Naive thymus-derived CD8-positive, alpha-beta T cell (primary cell): ENCODE results near the gene ABCA13. TPM values are rescaled to one million over a fixed set of nuclear protein-coding genes. Genes with fewer than 3 reads are reported as not detected.

Experiments
- ATAC-seq, 2 donors: fragments of 150-1000 bp; cut with Tn5 transposase in 1 of 2; sonication (Bioruptor Pico), chemical (Tn5 transposase) in 1 of 2; 1 replicate in 1 of 2; 2 replicates in 1 of 2; pipeline ENCODE4 v1.10.0; 2021; ENCODE audit warnings: mild to moderate bottlenecking in 2 of 2, moderate library complexity in 2 of 2
- POLR2A ChIA-PET: fragments of 350-600 bp; sonication (Branson Sonifier 250); formaldehyde crosslinking; loops from one replicate; lab custom pipeline; 2021; ENCODE audit warnings: antibody characterized with exemption; lab: Charles Lee
- DNase-seq, 10 donors: peaks; one replicate each; pipeline versions ENCODE4 v3.0.0 to v3.0.0-alpha.2; 2020 to 2022
- H3K27ac Mint-ChIP-seq, 10 donors: one replicate each; pipeline ENCODE4 v1.8.0; 2020 to 2022; ENCODE audit warnings: mild to moderate bottlenecking in 10 of 10, mixed read lengths in 10 of 10, moderate library complexity in 4 of 10, inconsistent platforms in 1 of 10
- H3K27me3 Mint-ChIP-seq, 5 donors: one replicate each; pipeline ENCODE4 v1.8.0; 2021 to 2022; ENCODE audit warnings: mixed read lengths in 5 of 5
- H3K36me3 Mint-ChIP-seq, 3 donors: one replicate each; pipeline ENCODE4 v1.8.0; 2020 to 2022; ENCODE audit warnings: mixed read lengths in 3 of 3, mild to moderate bottlenecking in 2 of 3, inconsistent platforms in 1 of 3
- H3K4me1 Mint-ChIP-seq, 4 donors: one replicate each; pipeline ENCODE4 v1.8.0; 2021 to 2022; ENCODE audit warnings: mixed read lengths in 4 of 4
- H3K4me3 Mint-ChIP-seq, 10 donors: one replicate each; pipeline ENCODE4 v1.8.0; 2020 to 2022; ENCODE audit warnings: mild to moderate bottlenecking in 10 of 10, mixed read lengths in 10 of 10, moderate library complexity in 6 of 10, inconsistent platforms in 1 of 10
- H3K9me3 Mint-ChIP-seq, 9 donors: one replicate each; pipeline ENCODE4 v1.8.0; 2020 to 2022; ENCODE audit warnings: mixed read lengths in 9 of 9, mild to moderate bottlenecking in 3 of 9, inconsistent platforms in 1 of 9, moderate library complexity in 1 of 9
- polyA plus RNA-seq, 3 donors: library from polyadenylated mRNA; unstranded; fragments of 300-500 nt; fragmentation: Illumina TruSeq; gene quantifications; one replicate each; pipeline ENCODE4 v1.2.3, GENCODE V29; 2021
- total RNA-seq, 8 experiments: library from RNA in 2 of 8; stranded (reverse) in 2 of 8; gene quantifications; one replicate each; pipeline ENCODE4 v1.2.3 and lab custom pipeline; 2021 to 2026

The ABCA13 gene
- total and polyA plus RNA-seq, 5 experiments from 2014 or later: not detected

GRCh38 chr7:48505051-48505450 lies 333.8 kb downstream of the ABCA13 start:
- H3K4me3 Mint-ChIP-seq: no peak overlapping the region
- DNase-seq: no peak
- H3K27ac Mint-ChIP-seq: no peak overlapping the region
- H3K9me3 Mint-ChIP-seq: peaks cover 0 to 2% (median 0%) of the 10 kb centered on the region in 9 donors
- H3K36me3 Mint-ChIP-seq: no peaks in the 10 kb centered on the region
- POLR2A ChIA-PET: no interaction called here
- peaks cover 0 to 1% (median 0%) of the 10 kb centered on the region in 5 donors for H3K27me3 Mint-ChIP-seq
- peaks cover 0 to 1% (median 0%) of the 10 kb centered on the region in 4 donors for H3K4me1 Mint-ChIP-seq
- no peak for ATAC-seq

- H3K36me3 Mint-ChIP-seq: no peaks in the 10 kb centered on the region
- peaks cover 0 to 1% (median 0%) of the 10 kb centered on the region in 5 donors for H3K27me3 Mint-ChIP-seq
- POLR2A ChIA-PET: no interaction called here
- no peak overlapping the region for H3K27ac Mint-ChIP-seq
- H3K4me1 Mint-ChIP-seq: peaks cover 0 to 1% (median 0%) of the 10 kb centered on the region in 4 donors
- ATAC-seq (no peak), DNase-seq (no peak)
- H3K4me3 Mint-ChIP-seq: no peak overlapping the region
- peaks cover 0 to 4% (median 0%) of the 10 kb centered on the region in 9 donors for H3K9me3 Mint-ChIP-seq
Measured at GRCh38 chr7:48505466-48505865, 334.2 kb downstream of the ABCA13 start.

GRCh38 chr7:48506569-48506968 lies 335.3 kb downstream of the ABCA13 start:
- no peak for DNase-seq
- Mint-ChIP-seq H3K4me3 (no peak overlapping the region), H3K27me3 (no peaks in the 10 kb centered on the region), H3K9me3 (peaks cover 0 to 4% (median 0%) of the 10 kb centered on the region in 9 donors), H3K36me3 (no peaks in the 10 kb centered on the region), H3K4me1 (peaks cover 0 to 1% (median 0%) of the 10 kb centered on the region in 4 donors), H3K27ac (no peak overlapping the region)
- no peak for ATAC-seq
- POLR2A ChIA-PET: no interaction called here

GRCh38 chr7:48511080-48511479 lies 339.8 kb downstream of the ABCA13 start:
- H3K9me3 Mint-ChIP-seq: peaks cover 0 to 4% (median 0%) of the 10 kb centered on the region in 9 donors
- H3K4me3 Mint-ChIP-seq: no peak overlapping the region
- H3K27ac Mint-ChIP-seq: no peak overlapping the region

GRCh38 chr7:48512892-48513291 lies 341.6 kb downstream of the ABCA13 start:
- ATAC-seq: no peak
- Mint-ChIP-seq H3K9me3 (peaks cover 0 to 9% (median 0%) of the 10 kb centered on the region in 9 donors), H3K36me3 (no peaks in the 10 kb centered on the region), H3K27ac (no peak overlapping the region), H3K27me3 (no peaks in the 10 kb centered on the region), H3K4me1 (no peaks in the 10 kb centered on the region), H3K4me3 (no peak overlapping the region)
- POLR2A ChIA-PET: no interaction called here
- no peak for DNase-seq

More at GRCh38 chr7:48511080-48511479, 339.8 kb downstream of the ABCA13 start:
- DNase-seq: no peak
- Mint-ChIP-seq H3K27me3 (no peaks in the 10 kb centered on the region), H3K36me3 (no peaks in the 10 kb centered on the region), H3K4me1 (no peaks in the 10 kb centered on the region)
- ATAC-seq: no peak
- POLR2A ChIA-PET: no interaction called here

GRCh38 chr7:48515171-48515570 lies 343.9 kb downstream of the ABCA13 start:
- no peak overlapping the region for H3K4me3 Mint-ChIP-seq
- no peaks in the 10 kb centered on the region for H3K36me3 Mint-ChIP-seq
- H3K4me1 Mint-ChIP-seq: no peaks in the 10 kb centered on the region
- DNase-seq (no peak), ATAC-seq (no peak)
- POLR2A ChIA-PET: no interaction called here
- H3K27me3 Mint-ChIP-seq: peaks cover 0 to 2% (median 0%) of the 10 kb centered on the region in 5 donors
- H3K27ac Mint-ChIP-seq: no peak overlapping the region
- H3K9me3 Mint-ChIP-seq: peaks cover 0 to 6% (median 0%) of the 10 kb centered on the region in 9 donors

GRCh38 chr7:48518092-48518491 lies 346.8 kb downstream of the ABCA13 start:
- H3K27me3 Mint-ChIP-seq: peaks cover 0 to 2% (median 0%) of the 10 kb centered on the region in 5 donors
- peaks cover 0 to 6% (median 0%) of the 10 kb centered on the region in 9 donors for H3K9me3 Mint-ChIP-seq
- no peak overlapping the region for H3K4me3 Mint-ChIP-seq
- no peak for ATAC-seq
- DNase-seq: no peak
- H3K27ac Mint-ChIP-seq: no peak overlapping the region
- no peaks in the 10 kb centered on the region for H3K36me3 Mint-ChIP-seq
- POLR2A ChIA-PET: no interaction called here
- H3K4me1 Mint-ChIP-seq: no peaks in the 10 kb centered on the region

GRCh38 chr7:48522692-48523091 lies 351.4 kb downstream of the ABCA13 start:
- ATAC-seq (no peak), DNase-seq (no peak)
- Mint-ChIP-seq H3K9me3 (no peaks in the 10 kb centered on the region), H3K27me3 (peaks cover 0 to 4% (median 1%) of the 10 kb centered on the region in 5 donors), H3K36me3 (no peaks in the 10 kb centered on the region), H3K4me1 (no peaks in the 10 kb centered on the region), H3K4me3 (no peak overlapping the region), H3K27ac (no peak overlapping the region)
- POLR2A ChIA-PET: no interaction called here

GRCh38 chr7:48525736-48526732 lies 354.8 kb downstream of the ABCA13 start:
- Mint-ChIP-seq H3K27me3 (peaks cover 0 to 3% (median 1%) of the 10 kb centered on the region in 5 donors), H3K9me3 (peaks cover 0 to 7% (median 0%) of the 10 kb centered on the region in 9 donors), H3K36me3 (no peaks in the 10 kb centered on the region), H3K4me1 (no peaks in the 10 kb centered on the region), H3K4me3 (no peak overlapping the region), H3K27ac (no peak overlapping the region)
- POLR2A ChIA-PET: no interaction called here
- no peak for ATAC-seq
- DNase-seq: no peak

GRCh38 chr7:48528646-48529045 lies 357.4 kb downstream of the ABCA13 start:
- no peaks in the 10 kb centered on the region for H3K36me3 Mint-ChIP-seq
- POLR2A ChIA-PET: no interaction called here
- H3K27ac Mint-ChIP-seq: no peak overlapping the region

GRCh38 chr7:48537561-48537960 lies 366.3 kb downstream of the ABCA13 start:
- ATAC-seq (no peak), DNase-seq (no peak)
- H3K27ac Mint-ChIP-seq: no peak overlapping the region
- peaks cover 0 to 15% (median 0%) of the 10 kb centered on the region in 3 donors for H3K36me3 Mint-ChIP-seq
- H3K4me1 Mint-ChIP-seq: no peaks in the 10 kb centered on the region
- H3K4me3 Mint-ChIP-seq: no peak overlapping the region
- POLR2A ChIA-PET: no interaction called here
- peaks cover 0 to 3% (median 0%) of the 10 kb centered on the region in 5 donors for H3K27me3 Mint-ChIP-seq
- H3K9me3 Mint-ChIP-seq: peaks cover 0 to 36% (median 19%) of the 10 kb centered on the region in 9 donors

More at GRCh38 chr7:48528646-48529045, 357.4 kb downstream of the ABCA13 start:
- ATAC-seq (no peak), DNase-seq (no peak)
- Mint-ChIP-seq H3K4me1 (no peaks in the 10 kb centered on the region), H3K27me3 (peaks cover 0 to 6% (median 1%) of the 10 kb centered on the region in 5 donors), H3K9me3 (peaks cover 0 to 8% (median 0%) of the 10 kb centered on the region in 9 donors), H3K4me3 (no peak overlapping the region)

- Mint-ChIP-seq H3K36me3 (peaks cover 0 to 8% (median 0%) of the 10 kb centered on the region in 3 donors), H3K27ac (no peak overlapping the region), H3K9me3 (peaks cover 0 to 14% (median 10%) of the 10 kb centered on the region in 9 donors), H3K4me1 (no peaks in the 10 kb centered on the region), H3K27me3 (no peaks in the 10 kb centered on the region), H3K4me3 (no peak overlapping the region)
- ATAC-seq (no peak), DNase-seq (no peak)
- POLR2A ChIA-PET: no interaction called here
Measured at GRCh38 chr7:48540746-48541145, 369.5 kb downstream of the ABCA13 start.

GRCh38 chr7:48548667-48549066 lies 377.4 kb downstream of the ABCA13 start:
- no peak overlapping the region for H3K27ac Mint-ChIP-seq
- H3K36me3 Mint-ChIP-seq: no peaks in the 10 kb centered on the region
- POLR2A ChIA-PET: no interaction called here
- H3K27me3 Mint-ChIP-seq: no peaks in the 10 kb centered on the region
- peaks cover 0 to 17% (median 5%) of the 10 kb centered on the region in 9 donors for H3K9me3 Mint-ChIP-seq
- H3K4me1 Mint-ChIP-seq: no peaks in the 10 kb centered on the region
- ATAC-seq: no peak
- no peak overlapping the region for H3K4me3 Mint-ChIP-seq
- DNase-seq: no peak
